Caco-2 (cell line): Measurements from ENCODE around the gene RRP9. TPM values are rescaled to one million over a fixed set of nuclear protein-coding genes. Genes with fewer than 3 reads are reported as not detected.

ENCODE experiments used
- BruUV-seq: library from RNA; stranded (reverse); fragments of 400-500 nt; replicated peaks from 2 replicates; lab custom pipeline; 2021; lab: Mats Ljungman, UMichigan
- CTCF ChIA-PET: fragments of 300-600 bp; sonication (Branson Sonifier 250); formaldehyde crosslinking; loops from one replicate; lab custom pipeline; 2022; ENCODE audit warnings: antibody characterized with exemption; lab: Charles Lee
- POLR2A ChIA-PET: fragments of 300-600 bp; sonication (Branson Sonifier 250); formaldehyde crosslinking; loops from one replicate; lab custom pipeline; 2022; ENCODE audit warnings: antibody characterized with exemption; lab: Charles Lee
- DNase-seq, 2 experiments: peaks; one replicate each; pipeline versions ENCODE4 v3.0.0 to v3.0.0-alpha.2; 2020 to 2022
- H3K27me3 ChIP-seq: replicated peaks from 2 replicates; pipeline ENCODE4 v1.6.0; 2011; ENCODE audit warnings: low read length; ENCODE audit not compliant: control insufficient read depth, insufficient read depth
- H3K36me3 ChIP-seq: 2 replicates; pipeline ENCODE4 v1.5.1; 2011; ENCODE audit warnings: low read length; ENCODE audit not compliant: control insufficient read depth, insufficient read depth
- H3K4me1 ChIP-seq: fragments of 250-450 bp; sonication (Bioruptor Pico); 2 replicates; pipeline ENCODE4 v1.5.1; 2020; ENCODE audit warnings: mild to moderate bottlenecking
- H3K4me3 ChIP-seq: 2 replicates; pipeline ENCODE4 v1.5.1; 2011; ENCODE audit warnings: low read depth, mild to moderate bottlenecking, control low read depth, low read length
- H3K9me3 ChIP-seq: fragments of 250-450 bp; sonication (Bioruptor Pico); 2 replicates; pipeline ENCODE4 v1.5.1; 2020; ENCODE audit warnings: mild to moderate bottlenecking, moderate library complexity
- H3K27ac Mint-ChIP-seq: one replicate; pipeline ENCODE4 v1.8.0; 2022; ENCODE audit warnings: mixed read lengths; ENCODE audit not compliant: unreplicated experiment
- H3K27me3 Mint-ChIP-seq: one replicate; pipeline ENCODE4 v1.8.0; 2022; ENCODE audit warnings: mixed read lengths; ENCODE audit not compliant: insufficient read depth, unreplicated experiment
- H3K36me3 Mint-ChIP-seq: one replicate; pipeline ENCODE4 v1.8.0; 2022; ENCODE audit warnings: mild to moderate bottlenecking, mixed read lengths; ENCODE audit not compliant: insufficient read depth, unreplicated experiment
- H3K4me1 Mint-ChIP-seq: one replicate; pipeline ENCODE4 v1.8.0; 2022; ENCODE audit warnings: low read depth, mixed read lengths; ENCODE audit not compliant: unreplicated experiment
- H3K4me3 Mint-ChIP-seq: one replicate; pipeline ENCODE4 v1.8.0; 2022; ENCODE audit warnings: mild to moderate bottlenecking, moderate library complexity, mixed read lengths; ENCODE audit not compliant: unreplicated experiment
- H3K9me3 Mint-ChIP-seq: one replicate; pipeline ENCODE4 v1.8.0; 2022; ENCODE audit warnings: mixed read lengths; ENCODE audit not compliant: unreplicated experiment
- intact Hi-C: fragments of 100-400 bp; cut with micrococcal nuclease; formaldehyde crosslinking; loops from one replicate; pipeline ENCODE4 v1.10.0; 2022; ENCODE audit not compliant: unreplicated experiment
- total RNA-seq: library from RNA; stranded (reverse); gene quantifications from 2 replicates; pipeline ENCODE4 v1.2.3, GENCODE V29; 2022
- TF ChIP-seq, protein P1 (sequence below), 2 experiments: fragments of 200-600 bp in 1 of 2; IDR thresholded peaks; 1 replicate in 1 of 2; 2 replicates in 1 of 2; pipeline versions ENCODE4 v1.5.1 to v1.8.0; 2011 to 2022; ENCODE audit warnings: antibody characterized with exemption in 1 of 2, control low read depth in 1 of 2, inconsistent platforms in 1 of 2, low read depth in 1 of 2, low read length in 1 of 2, mild to moderate bottlenecking in 1 of 2, moderate library complexity in 1 of 2; ENCODE audit not compliant: insufficient read depth in 1 of 2, severe bottlenecking in 1 of 2, unreplicated experiment in 1 of 2

The RRP9 gene
- total RNA-seq, 1 experiment from 2014 or later = 39.1 TPM

- H3K27me3 Mint-ChIP-seq = peaks cover 1% of the 10 kb centered on the region
- H3K4me3 Mint-ChIP-seq = no peak overlapping the region
- ChIA-PET CTCF (no interaction called here), POLR2A (interaction anchor here (0.7 kb wide), 1 partner anchor 69 kb away, joined by 8 read pairs; no protein-coding TSS in a partner anchor)
- H3K9me3 ChIP-seq = no peaks in the 10 kb centered on the region
- TF ChIP-seq, protein P1, sequence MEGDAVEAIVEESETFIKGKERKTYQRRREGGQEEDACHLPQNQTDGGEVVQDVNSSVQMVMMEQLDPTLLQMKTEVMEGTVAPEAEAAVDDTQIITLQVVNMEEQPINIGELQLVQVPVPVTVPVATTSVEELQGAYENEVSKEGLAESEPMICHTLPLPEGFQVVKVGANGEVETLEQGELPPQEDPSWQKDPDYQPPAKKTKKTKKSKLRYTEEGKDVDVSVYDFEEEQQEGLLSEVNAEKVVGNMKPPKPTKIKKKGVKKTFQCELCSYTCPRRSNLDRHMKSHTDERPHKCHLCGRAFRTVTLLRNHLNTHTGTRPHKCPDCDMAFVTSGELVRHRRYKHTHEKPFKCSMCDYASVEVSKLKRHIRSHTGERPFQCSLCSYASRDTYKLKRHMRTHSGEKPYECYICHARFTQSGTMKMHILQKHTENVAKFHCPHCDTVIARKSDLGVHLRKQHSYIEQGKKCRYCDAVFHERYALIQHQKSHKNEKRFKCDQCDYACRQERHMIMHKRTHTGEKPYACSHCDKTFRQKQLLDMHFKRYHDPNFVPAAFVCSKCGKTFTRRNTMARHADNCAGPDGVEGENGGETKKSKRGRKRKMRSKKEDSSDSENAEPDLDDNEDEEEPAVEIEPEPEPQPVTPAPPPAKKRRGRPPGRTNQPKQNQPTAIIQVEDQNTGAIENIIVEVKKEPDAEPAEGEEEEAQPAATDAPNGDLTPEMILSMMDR (IDR thresholded peaks at IDR 0.05; ENCODE audit: insufficient read depth in 1 of 2, low read depth in 1 of 2, low read length in 1 of 2, severe bottlenecking in 1 of 2, unreplicated experiment in 1 of 2) = no peak
- no peaks in the 10 kb centered on the region for H3K4me1 ChIP-seq
- H3K27ac Mint-ChIP-seq = no peak overlapping the region
- no peaks in the 10 kb centered on the region for H3K36me3 Mint-ChIP-seq
- BruUV-seq = no TSS peak
- intact Hi-C loops = no loop called here
- H3K4me3 ChIP-seq = no peak overlapping the region
- no peaks in the 10 kb centered on the region for H3K27me3 ChIP-seq
- no peaks in the 10 kb centered on the region for H3K36me3 ChIP-seq
- H3K9me3 Mint-ChIP-seq = no peaks in the 10 kb centered on the region
- DNase-seq = no peak
- no peaks in the 10 kb centered on the region for H3K4me1 Mint-ChIP-seq
Measured at GRCh38 chr3:51927061-51927977, 14.4 kb downstream of the RRP9 start.

DNA sequence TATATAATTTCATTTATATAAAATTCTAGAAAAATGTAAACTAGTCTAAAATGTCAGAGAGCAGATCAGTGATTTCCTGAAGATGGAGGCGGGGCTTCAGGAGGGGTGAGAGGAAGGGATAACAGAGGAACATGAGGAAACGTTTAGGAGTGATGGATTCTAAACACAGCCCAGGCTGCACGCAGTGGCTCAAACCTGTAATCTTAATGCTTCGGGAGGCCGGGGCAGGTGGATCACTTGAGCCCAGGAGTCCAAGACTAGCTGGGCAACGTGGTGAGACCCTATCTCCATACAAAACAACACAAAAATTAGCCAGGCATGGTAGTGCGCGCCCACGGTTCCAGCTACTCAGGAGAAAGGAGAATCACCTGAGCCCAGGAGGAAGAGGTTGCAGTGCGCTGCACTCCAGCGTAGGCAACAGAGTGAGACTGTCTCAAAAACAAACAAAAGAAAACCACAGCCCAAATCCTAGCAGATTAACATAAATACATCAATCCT lies 20.6 kb downstream of the RRP9 start:
- no peak overlapping the region for H3K4me3 Mint-ChIP-seq
- H3K27ac Mint-ChIP-seq = no peak overlapping the region
- ChIA-PET CTCF (no interaction called here), POLR2A (no interaction called here)
- Histone ChIP-seq H3K9me3 (no peaks in the 10 kb centered on the region; the same call in 1 of the 2 replicates), H3K27me3 (no peaks in the 10 kb centered on the region), H3K4me1 (no peaks in the 10 kb centered on the region), H3K4me3 (no peak overlapping the region), H3K36me3 (no peaks in the 10 kb centered on the region)
- intact Hi-C loops = no loop called here
- no peaks in the 10 kb centered on the region for H3K36me3 Mint-ChIP-seq
- peaks cover 21% of the 10 kb centered on the region for H3K27me3 Mint-ChIP-seq
- no peak for DNase-seq
- no peaks in the 10 kb centered on the region for H3K9me3 Mint-ChIP-seq
- TF ChIP-seq, protein P1 (IDR thresholded peaks at IDR 0.05; ENCODE audit: insufficient read depth in 1 of 2, low read depth in 1 of 2, low read length in 1 of 2, severe bottlenecking in 1 of 2, unreplicated experiment in 1 of 2) = no peak
- no peaks in the 10 kb centered on the region for H3K4me1 Mint-ChIP-seq
- BruUV-seq = no TSS peak

DNA sequence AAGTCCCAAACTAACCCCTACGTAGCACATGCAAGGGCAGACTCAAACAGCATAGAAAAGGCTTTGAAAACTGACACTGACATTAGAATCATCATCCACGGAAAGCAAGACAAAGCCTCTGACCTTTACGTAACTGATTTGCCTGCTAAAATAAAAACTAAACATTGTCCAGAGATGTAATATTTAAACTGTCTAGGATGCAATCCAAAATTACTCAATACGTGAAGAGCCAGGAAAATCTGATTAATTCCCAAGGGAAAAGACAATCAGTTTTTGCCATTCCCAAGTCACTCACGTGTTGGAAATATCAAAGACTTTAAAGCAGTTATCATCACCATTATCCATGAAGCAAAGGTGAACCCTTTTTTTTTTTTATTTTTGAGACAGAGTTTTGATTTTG lies 25.3 kb downstream of the RRP9 start:
- Mint-ChIP-seq H3K4me1 (no peaks in the 10 kb centered on the region), H3K9me3 (no peaks in the 10 kb centered on the region), H3K4me3 (no peak overlapping the region), H3K27me3 (peaks cover 13% of the 10 kb centered on the region), H3K27ac (no peak overlapping the region), H3K36me3 (no peaks in the 10 kb centered on the region)
- Histone ChIP-seq H3K4me1 (no peaks in the 10 kb centered on the region), H3K27me3 (no peaks in the 10 kb centered on the region), H3K36me3 (no peaks in the 10 kb centered on the region), H3K4me3 (no peak overlapping the region), H3K9me3 (no peaks in the 10 kb centered on the region; the same call in 1 of the 2 replicates)
- ChIA-PET CTCF (no interaction called here), POLR2A (no interaction called here)
- DNase-seq = no peak
- BruUV-seq = no TSS peak
- intact Hi-C loops = no loop called here
- TF ChIP-seq, protein P1 (IDR thresholded peaks at IDR 0.05; ENCODE audit: insufficient read depth in 1 of 2, low read depth in 1 of 2, low read length in 1 of 2, severe bottlenecking in 1 of 2, unreplicated experiment in 1 of 2) = no peak
